A549 (cell line): Measurements from ENCODE around the gene ZSWIM1.

Source experiments
- BHLHE40 ChIP-seq: IDR thresholded peaks from 2 replicates; pipeline ENCODE4 v1.6.1; 2012; ENCODE audit warnings: low read depth, low read length, inconsistent platforms
- CEBPB ChIP-seq, 2 experiments: fragments of >200 bp in 1 of 2; sonication (Bioruptor Twin) in 1 of 2; formaldehyde crosslinking in 1 of 2; IDR thresholded peaks; 2 replicates each; pipeline ENCODE4 v1.6.1; 2012 to 2016
- HOXA7 ChIP-seq: fragments of 250-450 bp; sonication (Bioruptor Pico); IDR thresholded peaks from 2 replicates; pipeline ENCODE4 v1.5.0; 2020; ENCODE audit warnings: mild to moderate bottlenecking, moderate library complexity
- SMC3 ChIP-seq: fragments of >200 bp; sonication (Bioruptor Twin); formaldehyde crosslinking; IDR thresholded peaks from 3 replicates; pipeline ENCODE4 v1.6.1; 2018; ENCODE audit warnings: inconsistent platforms
- TF ChIP-seq, protein P1 (sequence below): fragments of >200 bp; sonication (Bioruptor Twin); formaldehyde crosslinking; IDR thresholded peaks from 3 replicates; pipeline ENCODE4 v1.5.1; 2016
- TF ChIP-seq, protein P2 (sequence below): IDR thresholded peaks from 2 replicates; pipeline ENCODE4 v1.6.1; 2012; ENCODE audit warnings: low read depth, borderline replicate concordance

DNA sequence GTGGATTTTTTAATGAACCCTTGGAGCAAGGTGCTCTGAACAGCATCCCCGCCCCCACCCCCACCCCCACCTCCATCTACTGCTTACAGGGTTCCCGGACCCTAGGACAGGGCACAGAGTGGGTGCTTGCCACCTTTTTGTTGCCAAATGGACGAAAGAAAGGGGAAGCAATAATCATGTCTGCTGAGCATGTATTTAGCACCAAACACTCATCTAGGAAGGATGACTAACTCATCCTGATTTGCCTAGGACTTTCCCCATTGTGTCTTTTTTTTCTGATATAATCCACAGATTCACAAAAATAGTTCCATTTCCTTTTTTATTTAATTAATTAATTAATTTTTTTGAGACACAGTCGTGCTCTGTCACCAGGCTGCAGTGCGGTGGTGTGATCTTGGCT is 32.1 kb downstream of the ZSWIM1 start:
- TF ChIP-seq, protein P1, sequence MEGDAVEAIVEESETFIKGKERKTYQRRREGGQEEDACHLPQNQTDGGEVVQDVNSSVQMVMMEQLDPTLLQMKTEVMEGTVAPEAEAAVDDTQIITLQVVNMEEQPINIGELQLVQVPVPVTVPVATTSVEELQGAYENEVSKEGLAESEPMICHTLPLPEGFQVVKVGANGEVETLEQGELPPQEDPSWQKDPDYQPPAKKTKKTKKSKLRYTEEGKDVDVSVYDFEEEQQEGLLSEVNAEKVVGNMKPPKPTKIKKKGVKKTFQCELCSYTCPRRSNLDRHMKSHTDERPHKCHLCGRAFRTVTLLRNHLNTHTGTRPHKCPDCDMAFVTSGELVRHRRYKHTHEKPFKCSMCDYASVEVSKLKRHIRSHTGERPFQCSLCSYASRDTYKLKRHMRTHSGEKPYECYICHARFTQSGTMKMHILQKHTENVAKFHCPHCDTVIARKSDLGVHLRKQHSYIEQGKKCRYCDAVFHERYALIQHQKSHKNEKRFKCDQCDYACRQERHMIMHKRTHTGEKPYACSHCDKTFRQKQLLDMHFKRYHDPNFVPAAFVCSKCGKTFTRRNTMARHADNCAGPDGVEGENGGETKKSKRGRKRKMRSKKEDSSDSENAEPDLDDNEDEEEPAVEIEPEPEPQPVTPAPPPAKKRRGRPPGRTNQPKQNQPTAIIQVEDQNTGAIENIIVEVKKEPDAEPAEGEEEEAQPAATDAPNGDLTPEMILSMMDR, result no peak
- TF ChIP-seq CEBPB (IDR thresholded peaks at IDR 0.05) (no peak), BHLHE40 (no peak), HOXA7 (CRISPR knock-in tag) (no peak), SMC3 (no peak)
- TF ChIP-seq, protein P2, sequence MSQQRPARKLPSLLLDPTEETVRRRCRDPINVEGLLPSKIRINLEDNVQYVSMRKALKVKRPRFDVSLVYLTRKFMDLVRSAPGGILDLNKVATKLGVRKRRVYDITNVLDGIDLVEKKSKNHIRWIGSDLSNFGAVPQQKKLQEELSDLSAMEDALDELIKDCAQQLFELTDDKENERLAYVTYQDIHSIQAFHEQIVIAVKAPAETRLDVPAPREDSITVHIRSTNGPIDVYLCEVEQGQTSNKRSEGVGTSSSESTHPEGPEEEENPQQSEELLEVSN, result no peak
